ENCODE data around the gene NOTCH2. TPM values are rescaled to one million over a fixed set of nuclear protein-coding genes. Genes with fewer than 3 reads are reported as not detected.

The NOTCH2 gene
- total and polyA plus RNA-seq, 10 of the 15 experiments (the other 5 are each of a cell fraction or from before 2014, with no cell fraction given), result 0.02 to 2.0 (median 0.62) TPM; not detected in 1

GRCh38 chr1:119935373-119935772 is 134.1 kb downstream of the NOTCH2 start:
- Histone ChIP-seq H3K4me3 (no peak overlapping the region), H3K27ac (ENCODE audit: control insufficient read depth, insufficient read depth) (no peak overlapping the region), H3K4me2 (ENCODE audit: control insufficient read depth, insufficient read depth) (no peak overlapping the region), H3K27me3 (replicated peaks in 1 of 2; ENCODE audit: control insufficient read depth in 2 of 2, insufficient read depth in 2 of 2, low read length in 1 of 2) (no peaks in the 10 kb centered on the region), H3K9me3 (replicated peaks; ENCODE audit: control insufficient read depth, insufficient read depth, low read length) (no peaks in the 10 kb centered on the region), H3K9ac (ENCODE audit: control insufficient read depth, insufficient read depth, low read length) (no peak overlapping the region), H3K4me1 (ENCODE audit: control insufficient read depth, insufficient read depth, low read length) (no peaks in the 10 kb centered on the region), H2AFZ (ENCODE audit: control insufficient read depth, low read depth, low read length) (no peak overlapping the region), H3K36me3 (ENCODE audit: control insufficient read depth in 2 of 2, insufficient read depth in 2 of 2, low read length in 1 of 2) (no peaks in the 10 kb centered on the region), H4K20me1 (ENCODE audit: control insufficient read depth, insufficient read depth) (no peaks in the 10 kb centered on the region), H3K79me2 (ENCODE audit: control insufficient read depth, insufficient read depth, low read length) (no peaks in the 10 kb centered on the region)
- SMC1A ChIA-PET (ENCODE audit: uncharacterized antibody, unreplicated experiment), result no interaction called here
- intact Hi-C loops (cut with micrococcal nuclease; ENCODE audit: unreplicated experiment) (no loop called here), in situ Hi-C loops (cut with MboI) (loop anchor here (10.0 kb wide), 1 partner anchor 61 kb away; no protein-coding TSS in a partner anchor)
- no TSS peak for BruUV-seq (replicated peaks)
- RAD21 ChIA-PET (ENCODE audit: unreplicated experiment), result no interaction called here
- FAIRE-seq (no peak), ATAC-seq (no peak), DNase-seq (ENCODE audit: low read depth, low spot score) (no peak)
- no peak for TF ChIP-seq YBX1 (IDR thresholded peaks at IDR 0.05)
- no peak for TF ChIP-seq PML (IDR thresholded peaks at IDR 0.05; ENCODE audit: low read length)
- TF ChIP-seq CHD2 (IDR thresholded peaks at IDR 0.05; ENCODE audit: borderline replicate concordance, low read depth, low read length), result no peak
- no peak for TF ChIP-seq ZBTB40 (IDR thresholded peaks at IDR 0.05; ENCODE audit: borderline replicate concordance)
- no peak for TF ChIP-seq ZSCAN29 (IDR thresholded peaks at IDR 0.05)
- no peak for TF ChIP-seq GABPA (IDR thresholded peaks at IDR 0.05; ENCODE audit: low read depth)
- TF ChIP-seq SMARCA5 (IDR thresholded peaks at IDR 0.05), result no peak
- TF ChIP-seq CEBPZ (IDR thresholded peaks at IDR 0.05; ENCODE audit: low read depth, low read length), result no peak
- TF ChIP-seq ZNF687 (IDR thresholded peaks at IDR 0.05), result no peak
- TF ChIP-seq HCFC1 (IDR thresholded peaks at IDR 0.05; ENCODE audit: low read length), result no peak
- TF ChIP-seq POLR2A (IDR thresholded peaks at IDR 0.05; ENCODE audit: low read depth, low read length), result no peak
- TF ChIP-seq CREM (IDR thresholded peaks at IDR 0.05; ENCODE audit: low read depth), result no peak
- TF ChIP-seq KDM1A (IDR thresholded peaks at IDR 0.05; ENCODE audit: borderline replicate concordance), result no peak
- no peak for TF ChIP-seq IKZF2 (IDR thresholded peaks at IDR 0.05)
- TF ChIP-seq LARP7 (IDR thresholded peaks at IDR 0.05), result no peak
- TF ChIP-seq STAT1 (conservative IDR thresholded peaks at IDR 0.05), result no peak
- WGBS (ENCODE audit: insufficient coverage, insufficient replicate concordance, low lambda C conversion rate, missing lambda C conversion rate), result 21% methylated on average over 1 of the region's 1 CpG
- POLR2A ChIA-PET, result no interaction called here
- CTCF ChIA-PET, result interaction anchor here (0.9 to 1.3 kb wide), 2 partner anchors 14 to 66 kb away, joined by 3 to 4 read pairs; no protein-coding TSS in a partner anchor

All from GM12878 (cell line).